Superior temporal gyrus (tissue), 1 donor: Measurements from ENCODE around the gene C12orf42.
"Not testable (repeated sequence)": the region's sequence is repeated elsewhere in the genome, so short reads cannot be mapped to it uniquely, and the experiment has no call there.

Experiments
- DNase-seq: peaks from one replicate; pipeline ENCODE4 v3.0.0-alpha.2; 2016; ENCODE audit errors: extremely low spot score

The C12orf42 gene

GRCh38 chr12:103494734-103495468 lies 867 bp downstream of the C12orf42 start:
- no peak for DNase-seq

- DNase-seq, result no peak
Measured at GRCh38 chr12:103494051-103494733, 1.6 kb downstream of the C12orf42 start.

- no peak for DNase-seq
Measured at GRCh38 chr12:103493199-103493598, 2.6 kb downstream of the C12orf42 start.

- DNase-seq, result no peak
Measured at GRCh38 chr12:103482365-103482764, 13.4 kb downstream of the C12orf42 start.

GRCh38 chr12:103475073-103475472 lies 20.7 kb downstream of the C12orf42 start:
- no peak for DNase-seq

GRCh38 chr12:103470664-103471063 lies 25.1 kb downstream of the C12orf42 start:
- DNase-seq, result no peak

- DNase-seq, result no peak
Measured at GRCh38 chr12:103469719-103470118, 26.0 kb downstream of the C12orf42 start.

GRCh38 chr12:103468837-103469236 lies 26.9 kb downstream of the C12orf42 start:
- DNase-seq, result no peak

GRCh38 chr12:103462675-103463074 lies 33.1 kb downstream of the C12orf42 start:
- DNase-seq, result no peak

GRCh38 chr12:103457471-103457870 lies 38.3 kb downstream of the C12orf42 start:
- no peak for DNase-seq

- DNase-seq, result no peak
Measured at GRCh38 chr12:103456006-103456405, 39.8 kb downstream of the C12orf42 start.

- DNase-seq, result no peak
Measured at GRCh38 chr12:103455020-103455763, 40.6 kb downstream of the C12orf42 start.

GRCh38 chr12:103444983-103445382 lies 50.8 kb downstream of the C12orf42 start:
- no peak for DNase-seq

- DNase-seq, result no peak
Measured at GRCh38 chr12:103442822-103443221, 52.9 kb downstream of the C12orf42 start.

GRCh38 chr12:103442182-103442555 lies 53.6 kb downstream of the C12orf42 start:
- no peak for DNase-seq

GRCh38 chr12:103441437-103442181 lies 54.2 kb downstream of the C12orf42 start:
- DNase-seq, result no peak

GRCh38 chr12:103434165-103435105 lies 61.3 kb downstream of the C12orf42 start:
- DNase-seq, result not testable (repeated sequence)

- DNase-seq, result no peak
Measured at GRCh38 chr12:103431950-103432349, 63.8 kb downstream of the C12orf42 start.

- DNase-seq, result no peak
Measured at GRCh38 chr12:103431387-103431786, 64.4 kb downstream of the C12orf42 start.

GRCh38 chr12:103425674-103426073 lies 70.1 kb downstream of the C12orf42 start:
- DNase-seq, result not testable (repeated sequence)
